Astrocyte (in vitro differentiated cells and primary cell): ENCODE data around the gene DDX1. TPM values are rescaled to one million over a fixed set of nuclear protein-coding genes. Genes with fewer than 3 reads are reported as not detected.

Source experiments
- DNase-seq: peaks from one replicate; pipeline ENCODE4 v3.0.0-alpha.2; 2010; ENCODE audit warnings: low read depth
- FAIRE-seq: peaks from 2 replicates; lab custom pipeline; 2011; peaks lifted over from hg19 to GRCh38; lab: Jason Lieb, UNC
- H2AFZ ChIP-seq: 2 replicates; pipeline ENCODE4 v1.6.0; 2012; ENCODE audit warnings: low read depth, low read length, inconsistent platforms
- H3K27ac ChIP-seq: 2 replicates; pipeline ENCODE4 v1.5.1; 2011; ENCODE audit warnings: low read depth, low read length, inconsistent platforms
- H3K27me3 ChIP-seq: 2 replicates; pipeline ENCODE4 v1.6.0; 2011; ENCODE audit warnings: low read length, inconsistent platforms; ENCODE audit not compliant: insufficient read depth
- H3K36me3 ChIP-seq: 2 replicates; pipeline ENCODE4 v1.5.1; 2011; ENCODE audit warnings: low read length, inconsistent platforms; ENCODE audit not compliant: insufficient read depth
- H3K4me1 ChIP-seq: 2 replicates; pipeline ENCODE4 v1.5.1; 2011; ENCODE audit warnings: low read length, inconsistent platforms; ENCODE audit not compliant: insufficient read depth
- H3K4me2 ChIP-seq: 2 replicates; pipeline ENCODE4 v1.6.0; 2012; ENCODE audit warnings: low read length, inconsistent platforms
- H3K4me3 ChIP-seq: 2 replicates; pipeline ENCODE4 v1.5.1; 2011; ENCODE audit warnings: low read depth, mild to moderate bottlenecking, low read length, inconsistent platforms; ENCODE audit not compliant: insufficient read depth
- H3K79me2 ChIP-seq: 2 replicates; pipeline ENCODE4 v1.6.0; 2012; ENCODE audit warnings: mild to moderate bottlenecking, low read length, inconsistent platforms; ENCODE audit not compliant: insufficient read depth
- H3K9ac ChIP-seq: 2 replicates; pipeline ENCODE4 v1.6.0; 2012; ENCODE audit warnings: mild to moderate bottlenecking, low read length, inconsistent platforms
- H3K9me3 ChIP-seq: 2 replicates; pipeline ENCODE4 v1.5.1; 2012; ENCODE audit warnings: low read depth, mild to moderate bottlenecking, low read length, inconsistent platforms; ENCODE audit not compliant: insufficient read depth
- H4K20me1 ChIP-seq: 2 replicates; pipeline ENCODE4 v1.6.0; 2012; ENCODE audit warnings: low read length, inconsistent platforms; ENCODE audit not compliant: insufficient read depth
- H3K27ac Mint-ChIP-seq: one replicate; pipeline ENCODE4 v1.8.0; 2021; ENCODE audit warnings: mild to moderate bottlenecking, mixed read lengths; ENCODE audit not compliant: unreplicated experiment
- H3K27me3 Mint-ChIP-seq: one replicate; pipeline ENCODE4 v1.8.0; 2021; ENCODE audit warnings: low read depth, mixed read lengths; ENCODE audit not compliant: unreplicated experiment
- H3K36me3 Mint-ChIP-seq: one replicate; pipeline ENCODE4 v1.8.0; 2021; ENCODE audit warnings: low read depth, mixed read lengths; ENCODE audit not compliant: unreplicated experiment
- H3K4me1 Mint-ChIP-seq: one replicate; pipeline ENCODE4 v1.8.0; 2021; ENCODE audit warnings: low read depth, mixed read lengths; ENCODE audit not compliant: unreplicated experiment
- H3K4me3 Mint-ChIP-seq: one replicate; pipeline ENCODE4 v1.8.0; 2021; ENCODE audit warnings: mild to moderate bottlenecking, moderate library complexity, mixed read lengths; ENCODE audit not compliant: unreplicated experiment
- H3K9me3 Mint-ChIP-seq: one replicate; pipeline ENCODE4 v1.8.0; 2021; ENCODE audit warnings: mild to moderate bottlenecking, mixed read lengths; ENCODE audit not compliant: unreplicated experiment
- CTCF ChIP-seq: IDR thresholded peaks from 2 replicates; pipeline ENCODE4 v1.5.1; 2011; ENCODE audit warnings: low read depth, mild to moderate bottlenecking, inconsistent platforms, low read length, moderate library complexity; ENCODE audit not compliant: insufficient read depth
- EZH2 ChIP-seq: IDR thresholded peaks from 2 replicates; pipeline ENCODE4 v1.6.1; 2012; ENCODE audit warnings: mild to moderate bottlenecking, low read length, inconsistent platforms; ENCODE audit not compliant: insufficient read depth
- total RNA-seq: library from RNA; stranded (reverse); gene quantifications from 2 replicates; pipeline ENCODE4 v1.2.1, GENCODE V29; 2021

DDX1 gene
- total RNA-seq, 1 donor from 2014 or later = 146 TPM

- Histone ChIP-seq H3K27ac (no peak overlapping the region), H3K9me3 (no peaks in the 10 kb centered on the region), H3K36me3 (peaks cover 66% of the 10 kb centered on the region), H4K20me1 (peaks cover 6% of the 10 kb centered on the region), H3K79me2 (no peaks in the 10 kb centered on the region), H3K4me1 (no peaks in the 10 kb centered on the region), H3K4me3 (no peak overlapping the region), H2AFZ (no peak overlapping the region), H3K4me2 (no peak overlapping the region), H3K27me3 (no peaks in the 10 kb centered on the region), H3K9ac (no peak overlapping the region)
- no peaks in the 10 kb centered on the region for H3K4me1 Mint-ChIP-seq
- TF ChIP-seq CTCF (no peak), EZH2 (no peak)
- peaks cover 6% of the 10 kb centered on the region for H3K36me3 Mint-ChIP-seq
- no peak overlapping the region for H3K27ac Mint-ChIP-seq
- no peaks in the 10 kb centered on the region for H3K9me3 Mint-ChIP-seq
- H3K27me3 Mint-ChIP-seq = no peaks in the 10 kb centered on the region
- DNase-seq (no peak), FAIRE-seq (no peak)
- no peak overlapping the region for H3K4me3 Mint-ChIP-seq
Measured at GRCh38 chr2:15626126-15626525, 34.5 kb downstream of the DDX1 start.

- Mint-ChIP-seq H3K4me3 (no peak overlapping the region), H3K36me3 (peaks cover 9% of the 10 kb centered on the region), H3K9me3 (no peaks in the 10 kb centered on the region), H3K4me1 (no peaks in the 10 kb centered on the region), H3K27ac (no peak overlapping the region), H3K27me3 (no peaks in the 10 kb centered on the region)
- H3K4me2 ChIP-seq = no peak overlapping the region
- DNase-seq = no peak
- no peak overlapping the region for H3K27ac ChIP-seq
- no peak overlapping the region for H3K9ac ChIP-seq
- no peaks in the 10 kb centered on the region for H3K79me2 ChIP-seq
- H3K9me3 ChIP-seq = no peaks in the 10 kb centered on the region
- no peaks in the 10 kb centered on the region for H3K4me1 ChIP-seq
- no peaks in the 10 kb centered on the region for H3K27me3 ChIP-seq
- H3K4me3 ChIP-seq = no peak overlapping the region
- H4K20me1 ChIP-seq = peaks cover 6% of the 10 kb centered on the region
- FAIRE-seq = no peak
- TF ChIP-seq CTCF (no peak), EZH2 (no peak)
- peaks cover 66% of the 10 kb centered on the region for H3K36me3 ChIP-seq
- H2AFZ ChIP-seq = no peak overlapping the region
Measured at GRCh38 chr2:15626967-15627366, 35.3 kb downstream of the DDX1 start.

- no peaks in the 10 kb centered on the region for H3K27me3 ChIP-seq
- no peak overlapping the region for H3K9ac ChIP-seq
- H3K27ac ChIP-seq = no peak overlapping the region
- Mint-ChIP-seq H3K9me3 (no peaks in the 10 kb centered on the region), H3K4me1 (peaks cover 7% of the 10 kb centered on the region), H3K4me3 (no peak overlapping the region), H3K27ac (no peak overlapping the region), H3K36me3 (peaks cover 15% of the 10 kb centered on the region), H3K27me3 (no peaks in the 10 kb centered on the region)
- DNase-seq (no peak), FAIRE-seq (no peak)
- no peaks in the 10 kb centered on the region for H3K9me3 ChIP-seq
- H3K4me3 ChIP-seq = no peak overlapping the region
- no peak overlapping the region for H2AFZ ChIP-seq
- H4K20me1 ChIP-seq = peaks cover 6% of the 10 kb centered on the region
- H3K36me3 ChIP-seq = peaks cover 66% of the 10 kb centered on the region
- H3K4me1 ChIP-seq = no peaks in the 10 kb centered on the region
- no peak overlapping the region for H3K4me2 ChIP-seq
- H3K79me2 ChIP-seq = no peaks in the 10 kb centered on the region
- TF ChIP-seq CTCF (no peak), EZH2 (no peak)
Measured at GRCh38 chr2:15627817-15628684, 36.4 kb downstream of the DDX1 start.
